Smooth muscle cell of the coronary artery (primary cell): Measurements from ENCODE around the gene MAP2K7. TPM values are rescaled to one million over a fixed set of nuclear protein-coding genes. Genes with fewer than 3 reads are reported as not detected.

Experiments used
- total RNA-seq: library from RNA; depleted of rRNA; stranded (reverse); fragments of >200 nt; gene quantifications from 2 replicates; pipeline ENCODE4 v1.2.3, GENCODE V29; 2014; ENCODE audit warnings: low replicate concordance

MAP2K7 gene
- total RNA-seq = 8.1 and 9.4 TPM in 2 replicates

GRCh38 chr19:7903244-7904073 lies at the start of gene MAP2K7:
Gene MAP2K7 (plus strand): TSS chr19:7903877. CDS start chr19:7903945, 68 bp downstream.

GRCh38 chr19:7874076-7874896 lies 29.4 kb upstream of the MAP2K7 start, which contains the start of gene PRR36:
Gene PRR36 (minus strand): TSS chr19:7874390. CDS start chr19:7873689, 701 bp downstream.

GRCh38 chr19:7888145-7888825 lies 15.4 kb upstream of the MAP2K7 start, which contains the start of gene LRRC8E:
Gene LRRC8E (plus strand): TSS chr19:7888510. CDS start chr19:7895604, 7,094 bp downstream.

GRCh38 chr19:7914598-7915045 lies 10.9 kb downstream of the MAP2K7 start, which contains the start of gene TGFBR3L:
Gene TGFBR3L (plus strand): TSS chr19:7914830.

GRCh38 chr19:7919610-7920518 lies 16.2 kb downstream of the MAP2K7 start, which contains the start of gene SNAPC2:
Gene SNAPC2 (plus strand): TSS chr19:7920338. CDS start chr19:7920367, 29 bp downstream.

GRCh38 chr19:7926021-7926726 lies 22.5 kb downstream of the MAP2K7 start, which contains the start of gene CTXN1:
Gene CTXN1 (minus strand): TSS chr19:7926135. CDS start chr19:7925538, 597 bp downstream.

GRCh38 chr19:7943444-7944176 lies 39.9 kb downstream of the MAP2K7 start, which contains the start of gene TIMM44:
Gene TIMM44 (minus strand): TSS chr19:7943666. CDS start chr19:7943651, 15 bp downstream.

Other genes starting within 250 kb of the MAP2K7 start
- gene RETN, start 234.8 kb upstream of the MAP2K7 start, total RNA-seq = not detected in 2 replicates
- not detected in 2 replicates for gene MCEMP1, start 226.8 kb upstream of the MAP2K7 start, total RNA-seq
- gene TRAPPC5, start 223.0 kb upstream of the MAP2K7 start, total RNA-seq = 164 and 360 TPM in 2 replicates
- not detected in 2 replicates for gene FCER2, start 201.7 kb upstream of the MAP2K7 start, total RNA-seq
- not detected in 2 replicates for gene CLEC4G, start 171.8 kb upstream of the MAP2K7 start, total RNA-seq
- not detected in 2 replicates for gene CD209, start 156.3 kb upstream of the MAP2K7 start, total RNA-seq
- not detected in 2 replicates for gene CLEC4M, start 140.6 kb upstream of the MAP2K7 start, total RNA-seq
- 13.1 and 16.2 TPM in 2 replicates for gene EVI5L, start 73.7 kb upstream of the MAP2K7 start, total RNA-seq
- gene PRR36, start 29.5 kb upstream of the MAP2K7 start, total RNA-seq = not detected in 2 replicates
- gene LRRC8E, start 15.4 kb upstream of the MAP2K7 start, total RNA-seq = 4.3 and 5.6 TPM in 2 replicates
- gene TGFBR3L, start 11.0 kb downstream of the MAP2K7 start, total RNA-seq = 1.3 TPM in 1 of 2 replicates, not detected in the other
- gene SNAPC2, start 16.5 kb downstream of the MAP2K7 start, total RNA-seq = 7.3 and 13.7 TPM in 2 replicates
- 0.12 and 2.8 TPM in 2 replicates for gene CTXN1, start 22.3 kb downstream of the MAP2K7 start, total RNA-seq
- 56.6 and 66.4 TPM in 2 replicates for gene TIMM44, start 39.8 kb downstream of the MAP2K7 start, total RNA-seq
- 17.4 and 37.5 TPM in 2 replicates for gene ELAVL1, start 101.8 kb downstream of the MAP2K7 start, total RNA-seq
- gene CCL25, start 148.9 kb downstream of the MAP2K7 start, total RNA-seq = not detected in 2 replicates
- not detected in 2 replicates for gene FBN3, start 245.7 kb downstream of the MAP2K7 start, total RNA-seq